ENCODE measurements around the gene EIF4ENIF1.

DNA sequence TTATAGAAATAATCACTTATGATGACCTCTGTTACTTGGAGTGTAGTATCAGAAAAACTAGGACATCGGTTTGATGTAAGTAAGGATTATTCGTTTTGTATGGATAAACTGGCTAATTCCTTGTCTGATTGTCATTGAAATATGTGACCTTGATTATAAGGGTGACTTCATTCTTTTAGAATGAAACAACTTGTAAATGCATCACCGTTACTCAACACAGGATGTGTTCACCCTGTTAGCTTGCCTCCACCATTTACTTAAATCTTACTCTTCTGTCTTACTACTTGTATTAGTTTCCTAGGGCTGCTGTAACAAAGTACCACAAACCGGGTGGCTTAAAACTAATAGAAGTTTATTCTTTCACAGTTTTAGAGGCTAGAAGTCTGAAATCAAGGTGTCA is 14.6 kb upstream of the EIF4ENIF1 start:
- TF ChIP-seq YY1 (IDR thresholded peaks at IDR 0.05; ENCODE audit: insufficient read depth, insufficient read length): no peak
- TF ChIP-seq SUZ12 (IDR thresholded peaks at IDR 0.05; ENCODE audit: extremely low read depth, insufficient read depth, insufficient read length): no peak

All from NT2/D1 (cell line).